Caco-2 (cell line): Measurements from ENCODE around the gene BCL2L14. TPM values are rescaled to one million over a fixed set of nuclear protein-coding genes. Genes with fewer than 3 reads are reported as not detected.

Source experiments
- BruUV-seq: library from RNA; stranded (reverse); fragments of 400-500 nt; replicated peaks from 2 replicates; lab custom pipeline; 2021; lab: Mats Ljungman, UMichigan
- CTCF ChIA-PET: fragments of 300-600 bp; sonication (Branson Sonifier 250); formaldehyde crosslinking; loops from one replicate; lab custom pipeline; 2022; ENCODE audit warnings: antibody characterized with exemption; lab: Charles Lee
- POLR2A ChIA-PET: fragments of 300-600 bp; sonication (Branson Sonifier 250); formaldehyde crosslinking; loops from one replicate; lab custom pipeline; 2022; ENCODE audit warnings: antibody characterized with exemption; lab: Charles Lee
- DNase-seq, 2 experiments: peaks; one replicate each; pipeline versions ENCODE4 v3.0.0 to v3.0.0-alpha.2; 2020 to 2022
- H3K27me3 ChIP-seq: replicated peaks from 2 replicates; pipeline ENCODE4 v1.6.0; 2011; ENCODE audit warnings: low read length; ENCODE audit not compliant: control insufficient read depth, insufficient read depth
- H3K36me3 ChIP-seq: 2 replicates; pipeline ENCODE4 v1.5.1; 2011; ENCODE audit warnings: low read length; ENCODE audit not compliant: control insufficient read depth, insufficient read depth
- H3K4me1 ChIP-seq: fragments of 250-450 bp; sonication (Bioruptor Pico); 2 replicates; pipeline ENCODE4 v1.5.1; 2020; ENCODE audit warnings: mild to moderate bottlenecking
- H3K4me3 ChIP-seq: 2 replicates; pipeline ENCODE4 v1.5.1; 2011; ENCODE audit warnings: low read depth, mild to moderate bottlenecking, control low read depth, low read length
- H3K9me3 ChIP-seq: fragments of 250-450 bp; sonication (Bioruptor Pico); 2 replicates; pipeline ENCODE4 v1.5.1; 2020; ENCODE audit warnings: mild to moderate bottlenecking, moderate library complexity
- H3K27ac Mint-ChIP-seq: one replicate; pipeline ENCODE4 v1.8.0; 2022; ENCODE audit warnings: mixed read lengths; ENCODE audit not compliant: unreplicated experiment
- H3K27me3 Mint-ChIP-seq: one replicate; pipeline ENCODE4 v1.8.0; 2022; ENCODE audit warnings: mixed read lengths; ENCODE audit not compliant: insufficient read depth, unreplicated experiment
- H3K36me3 Mint-ChIP-seq: one replicate; pipeline ENCODE4 v1.8.0; 2022; ENCODE audit warnings: mild to moderate bottlenecking, mixed read lengths; ENCODE audit not compliant: insufficient read depth, unreplicated experiment
- H3K4me1 Mint-ChIP-seq: one replicate; pipeline ENCODE4 v1.8.0; 2022; ENCODE audit warnings: low read depth, mixed read lengths; ENCODE audit not compliant: unreplicated experiment
- H3K4me3 Mint-ChIP-seq: one replicate; pipeline ENCODE4 v1.8.0; 2022; ENCODE audit warnings: mild to moderate bottlenecking, moderate library complexity, mixed read lengths; ENCODE audit not compliant: unreplicated experiment
- H3K9me3 Mint-ChIP-seq: one replicate; pipeline ENCODE4 v1.8.0; 2022; ENCODE audit warnings: mixed read lengths; ENCODE audit not compliant: unreplicated experiment
- intact Hi-C: fragments of 100-400 bp; cut with micrococcal nuclease; formaldehyde crosslinking; loops from one replicate; pipeline ENCODE4 v1.10.0; 2022; ENCODE audit not compliant: unreplicated experiment
- total RNA-seq: library from RNA; stranded (reverse); gene quantifications from 2 replicates; pipeline ENCODE4 v1.2.3, GENCODE V29; 2022
- TF ChIP-seq, protein P1 (sequence below), 2 experiments: fragments of 200-600 bp in 1 of 2; IDR thresholded peaks; 1 replicate in 1 of 2; 2 replicates in 1 of 2; pipeline versions ENCODE4 v1.5.1 to v1.8.0; 2011 to 2022; ENCODE audit warnings: antibody characterized with exemption in 1 of 2, control low read depth in 1 of 2, inconsistent platforms in 1 of 2, low read depth in 1 of 2, low read length in 1 of 2, mild to moderate bottlenecking in 1 of 2, moderate library complexity in 1 of 2; ENCODE audit not compliant: insufficient read depth in 1 of 2, severe bottlenecking in 1 of 2, unreplicated experiment in 1 of 2

BCL2L14 gene
- total RNA-seq, 1 experiment from 2014 or later: 5.9 TPM

DNA sequence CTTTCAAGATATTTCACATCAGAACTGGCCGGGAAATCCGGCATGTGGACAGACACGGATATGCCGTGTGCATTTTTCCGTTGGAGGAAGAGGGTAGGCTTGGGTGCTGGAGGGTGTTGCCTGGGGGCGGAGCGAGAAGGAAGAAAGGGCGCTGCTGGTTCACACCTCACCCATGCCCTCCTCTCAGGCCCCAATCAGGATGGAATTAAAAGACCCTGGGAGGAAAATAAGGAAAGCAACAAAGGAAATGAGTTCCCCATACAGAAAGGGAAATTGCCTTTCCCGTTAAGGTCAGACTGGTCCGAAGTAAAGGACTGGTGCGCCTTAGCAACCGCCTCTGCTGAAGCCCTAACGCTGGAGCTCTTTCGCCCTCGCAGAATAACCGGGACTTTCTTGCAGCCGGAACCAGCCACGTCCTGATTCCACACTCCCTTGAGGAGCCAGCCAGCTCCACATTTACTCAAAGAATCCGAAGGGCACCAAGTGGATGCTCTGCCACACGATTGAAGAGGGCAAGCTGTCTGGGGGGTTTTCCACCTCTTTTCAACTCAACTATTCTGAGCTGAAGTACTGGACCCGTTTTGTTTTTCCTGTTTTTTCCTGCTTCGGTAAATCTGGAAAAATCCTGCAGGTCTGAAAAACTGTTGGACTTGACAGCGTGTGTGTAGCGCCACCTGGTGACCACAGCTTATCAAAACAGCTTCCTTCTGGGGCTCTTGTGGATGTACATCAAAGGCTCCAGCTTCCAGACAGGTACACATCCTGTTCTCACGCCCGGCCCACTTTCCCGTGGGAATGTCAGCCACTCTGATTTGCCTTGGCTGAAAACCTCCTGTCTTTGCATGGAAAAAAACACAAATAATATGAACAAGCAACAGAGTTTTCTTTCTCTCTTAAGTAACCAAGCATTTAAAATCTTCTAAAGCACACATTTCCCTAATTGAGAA is 37.6 kb upstream of the BCL2L14 start:
- ChIA-PET POLR2A (interaction anchor here (0.7 kb wide), 1 partner anchor 54 kb away, joined by 3 read pairs; no protein-coding TSS in a partner anchor), CTCF (interaction anchor here (0.5 to 2.6 kb wide), 27 partner anchors 18 to 1266 kb away, joined by 3 to 45 read pairs (median 4); partner anchors contain the start of genes BCL2L14 and ETV6)
- peaks cover 13% of the 10 kb centered on the region for H3K4me1 Mint-ChIP-seq
- DNase-seq: peak; percentile 88 to 90
- BruUV-seq: no TSS peak
- H3K27ac Mint-ChIP-seq: no peak overlapping the region
- H3K4me3 Mint-ChIP-seq: peak overlapping the region; percentile 63
- H3K4me1 ChIP-seq: peaks cover 21% of the 10 kb centered on the region
- H3K4me3 ChIP-seq: peak overlapping the region; percentile 33
- peaks cover 2% of the 10 kb centered on the region for H3K9me3 Mint-ChIP-seq
- H3K27me3 ChIP-seq: no peaks in the 10 kb centered on the region
- no peaks in the 10 kb centered on the region for H3K36me3 Mint-ChIP-seq
- no peaks in the 10 kb centered on the region for H3K27me3 Mint-ChIP-seq
- intact Hi-C loops: loop anchor here (1.0 to 10.0 kb wide), 5 partner anchors 146 to 479 kb away; no protein-coding TSS in a partner anchor
- TF ChIP-seq, protein P1, sequence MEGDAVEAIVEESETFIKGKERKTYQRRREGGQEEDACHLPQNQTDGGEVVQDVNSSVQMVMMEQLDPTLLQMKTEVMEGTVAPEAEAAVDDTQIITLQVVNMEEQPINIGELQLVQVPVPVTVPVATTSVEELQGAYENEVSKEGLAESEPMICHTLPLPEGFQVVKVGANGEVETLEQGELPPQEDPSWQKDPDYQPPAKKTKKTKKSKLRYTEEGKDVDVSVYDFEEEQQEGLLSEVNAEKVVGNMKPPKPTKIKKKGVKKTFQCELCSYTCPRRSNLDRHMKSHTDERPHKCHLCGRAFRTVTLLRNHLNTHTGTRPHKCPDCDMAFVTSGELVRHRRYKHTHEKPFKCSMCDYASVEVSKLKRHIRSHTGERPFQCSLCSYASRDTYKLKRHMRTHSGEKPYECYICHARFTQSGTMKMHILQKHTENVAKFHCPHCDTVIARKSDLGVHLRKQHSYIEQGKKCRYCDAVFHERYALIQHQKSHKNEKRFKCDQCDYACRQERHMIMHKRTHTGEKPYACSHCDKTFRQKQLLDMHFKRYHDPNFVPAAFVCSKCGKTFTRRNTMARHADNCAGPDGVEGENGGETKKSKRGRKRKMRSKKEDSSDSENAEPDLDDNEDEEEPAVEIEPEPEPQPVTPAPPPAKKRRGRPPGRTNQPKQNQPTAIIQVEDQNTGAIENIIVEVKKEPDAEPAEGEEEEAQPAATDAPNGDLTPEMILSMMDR (IDR thresholded peaks at IDR 0.05; ENCODE audit: insufficient read depth in 1 of 2, low read depth in 1 of 2, low read length in 1 of 2, severe bottlenecking in 1 of 2, unreplicated experiment in 1 of 2): peak; percentile 96 to 97
- no peaks in the 10 kb centered on the region; the same call in 1 of the 2 replicates for H3K9me3 ChIP-seq
- no peaks in the 10 kb centered on the region for H3K36me3 ChIP-seq

DNA sequence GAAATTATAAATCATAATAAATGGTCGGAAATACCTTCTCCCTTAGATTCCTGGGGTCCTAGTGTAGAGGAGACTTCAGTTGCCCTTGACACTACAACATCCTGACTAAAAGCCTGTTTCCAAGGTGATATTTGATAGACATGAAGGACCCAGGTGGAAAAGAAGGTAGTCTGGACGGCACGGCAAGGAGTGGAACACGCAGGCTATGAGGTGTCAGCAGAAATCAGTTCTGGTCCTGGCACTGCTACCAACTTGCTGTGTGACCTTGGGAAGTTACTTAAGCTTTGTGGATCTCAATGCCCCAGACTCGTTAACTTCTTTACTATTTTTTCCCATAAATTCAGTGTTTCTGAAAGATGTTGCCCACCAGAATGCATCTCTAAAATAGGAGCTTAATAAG is 36.9 kb upstream of the BCL2L14 start:
- Histone ChIP-seq H3K4me1 (peaks cover 21% of the 10 kb centered on the region), H3K4me3 (no peak overlapping the region), H3K9me3 (no peaks in the 10 kb centered on the region; the same call in 1 of the 2 replicates), H3K36me3 (no peaks in the 10 kb centered on the region), H3K27me3 (no peaks in the 10 kb centered on the region)
- CTCF ChIA-PET: interaction anchor here (0.5 to 2.6 kb wide), 20 partner anchors 23 to 1266 kb away, joined by 3 to 45 read pairs (median 4); partner anchors contain the start of genes BCL2L14 and ETV6
- H3K4me1 Mint-ChIP-seq: peaks cover 13% of the 10 kb centered on the region
- H3K27ac Mint-ChIP-seq: no peak overlapping the region
- H3K36me3 Mint-ChIP-seq: no peaks in the 10 kb centered on the region
- no peak for DNase-seq
- no peak overlapping the region for H3K4me3 Mint-ChIP-seq
- peaks cover 9% of the 10 kb centered on the region for H3K9me3 Mint-ChIP-seq
- TF ChIP-seq, protein P1 (IDR thresholded peaks at IDR 0.05; ENCODE audit: insufficient read depth in 1 of 2, low read depth in 1 of 2, low read length in 1 of 2, severe bottlenecking in 1 of 2, unreplicated experiment in 1 of 2): no peak
- no peaks in the 10 kb centered on the region for H3K27me3 Mint-ChIP-seq
- intact Hi-C loops: loop anchor here (1.0 to 10.0 kb wide), 5 partner anchors 147 to 480 kb away; no protein-coding TSS in a partner anchor
- POLR2A ChIA-PET: no interaction called here
- BruUV-seq: no TSS peak

- ChIA-PET POLR2A (no interaction called here), CTCF (no interaction called here)
- DNase-seq: no peak
- Histone ChIP-seq H3K4me3 (no peak overlapping the region), H3K36me3 (no peaks in the 10 kb centered on the region), H3K4me1 (peaks cover 21% of the 10 kb centered on the region), H3K27me3 (no peaks in the 10 kb centered on the region), H3K9me3 (no peaks in the 10 kb centered on the region; the same call in 1 of the 2 replicates)
- no peak overlapping the region for H3K27ac Mint-ChIP-seq
- H3K4me1 Mint-ChIP-seq: peaks cover 13% of the 10 kb centered on the region
- BruUV-seq: no TSS peak
- peaks cover 10% of the 10 kb centered on the region for H3K9me3 Mint-ChIP-seq
- H3K27me3 Mint-ChIP-seq: no peaks in the 10 kb centered on the region
- no peaks in the 10 kb centered on the region for H3K36me3 Mint-ChIP-seq
- no peak overlapping the region for H3K4me3 Mint-ChIP-seq
- TF ChIP-seq, protein P1 (IDR thresholded peaks at IDR 0.05; ENCODE audit: insufficient read depth in 1 of 2, low read depth in 1 of 2, low read length in 1 of 2, severe bottlenecking in 1 of 2, unreplicated experiment in 1 of 2): no peak
- intact Hi-C loops: loop anchor here (5.0 to 10.0 kb wide), 2 partner anchors 147 to 240 kb away; no protein-coding TSS in a partner anchor
These were observed 36.4 kb upstream of the BCL2L14 start for GRCh38 chr12:12034344-12034743.
